SK-N-SH treated with all-trans-retinoic acid at 6 μM for 48 hours (cell line): ENCODE results near the gene CYP19A1.

Experiments used
- ATAC-seq: fragments of 200-7000 bp; cut with Tn5 transposase; 3 replicates; pipeline ENCODE4 v1.9.1; 2020; ENCODE audit warnings: mild to moderate bottlenecking, moderate library complexity
- ARNTL ChIP-seq: fragments of 450-650 bp; formaldehyde crosslinking; IDR thresholded peaks from 2 replicates; pipeline ENCODE4 v1.5.0; 2020; ENCODE audit warnings: low read depth, mild to moderate bottlenecking, moderate library complexity, borderline replicate concordance
- BACH2 ChIP-seq: fragments of 250-450 bp; sonication (Bioruptor Pico); IDR thresholded peaks from 2 replicates; pipeline ENCODE4 v1.9.0; 2021; ENCODE audit warnings: mild to moderate bottlenecking, borderline replicate concordance
- CREB5 ChIP-seq: fragments of 250-450 bp; sonication (Bioruptor Pico); IDR thresholded peaks from 2 replicates; pipeline ENCODE4 v1.5.1; 2020; ENCODE audit warnings: low read depth, mild to moderate bottlenecking, moderate library complexity
- CSDC2 ChIP-seq: fragments of 250-450 bp; sonication (Bioruptor Pico); IDR thresholded peaks from 2 replicates; pipeline ENCODE4 v1.5.0; 2020; ENCODE audit warnings: mild to moderate bottlenecking, moderate library complexity
- CSRNP3 ChIP-seq: fragments of 250-450 bp; sonication (Bioruptor Pico); IDR thresholded peaks from 2 replicates; pipeline ENCODE4 v1.5.1; 2021; ENCODE audit warnings: mild to moderate bottlenecking, moderate library complexity
- ESRRG ChIP-seq: fragments of 250-450 bp; sonication (Bioruptor Pico); IDR thresholded peaks from 2 replicates; pipeline ENCODE4 v1.6.1; 2021; ENCODE audit warnings: mild to moderate bottlenecking
- GLIS3 ChIP-seq: fragments of 250-450 bp; sonication (Bioruptor Pico); IDR thresholded peaks from 2 replicates; pipeline ENCODE4 v1.5.0; 2020; ENCODE audit warnings: mild to moderate bottlenecking, moderate library complexity
- ISL1 ChIP-seq: fragments of 250-450 bp; sonication (Bioruptor Pico); IDR thresholded peaks from 2 replicates; pipeline ENCODE4 v2.1.2; 2022; ENCODE audit warnings: mild to moderate bottlenecking, moderate library complexity
- PATZ1 ChIP-seq: fragments of 250-450 bp; sonication (Bioruptor Pico); IDR thresholded peaks from 2 replicates; pipeline ENCODE4 v1.8.0; 2020; ENCODE audit warnings: mild to moderate bottlenecking, moderate library complexity, borderline replicate concordance
- POU6F1 ChIP-seq: fragments of 250-450 bp; sonication (Bioruptor Pico); IDR thresholded peaks from 2 replicates; pipeline ENCODE4 v1.8.0; 2021; ENCODE audit warnings: low read depth, mild to moderate bottlenecking, moderate library complexity, borderline replicate concordance
- PPARA ChIP-seq: fragments of 250-450 bp; sonication (Bioruptor Pico); IDR thresholded peaks from 2 replicates; pipeline ENCODE4 v1.5.0; 2020; ENCODE audit warnings: mild to moderate bottlenecking, borderline replicate concordance
- RARB ChIP-seq: fragments of 250-450 bp; sonication (Bioruptor Pico); IDR thresholded peaks from 2 replicates; pipeline ENCODE4 v1.8.0; 2021; ENCODE audit warnings: mild to moderate bottlenecking, moderate library complexity
- TCF4 ChIP-seq: fragments of 250-450 bp; sonication (Bioruptor Pico); IDR thresholded peaks from 2 replicates; pipeline ENCODE4 v1.8.0; 2021; ENCODE audit warnings: mild to moderate bottlenecking, moderate library complexity, borderline replicate concordance
- TOX ChIP-seq: fragments of 250-450 bp; sonication (Bioruptor Pico); IDR thresholded peaks from 2 replicates; pipeline ENCODE4 v1.8.0; 2021; ENCODE audit warnings: mild to moderate bottlenecking, moderate library complexity, borderline replicate concordance
- TSHZ2 ChIP-seq: fragments of 250-450 bp; sonication (Bioruptor Pico); IDR thresholded peaks from 2 replicates; pipeline ENCODE4 v1.5.0; 2020; ENCODE audit warnings: mild to moderate bottlenecking, moderate library complexity
- ZC3H10 ChIP-seq: fragments of 250-450 bp; sonication (Bioruptor Pico); IDR thresholded peaks from 2 replicates; pipeline ENCODE4 v1.5.1; 2021; ENCODE audit warnings: mild to moderate bottlenecking, moderate library complexity
- ZFP3 ChIP-seq: fragments of 250-450 bp; sonication (Bioruptor Pico); IDR thresholded peaks from 2 replicates; pipeline ENCODE4 v1.5.0; 2020; ENCODE audit warnings: mild to moderate bottlenecking, moderate library complexity
- ZFP30 ChIP-seq: fragments of 450-650 bp; formaldehyde crosslinking; IDR thresholded peaks from 2 replicates; pipeline ENCODE4 v1.5.0; 2022; ENCODE audit warnings: mild to moderate bottlenecking, moderate library complexity
- ZNF565 ChIP-seq: fragments of 450-650 bp; formaldehyde crosslinking; conservative IDR thresholded peaks from 2 replicates; pipeline ENCODE4 v1.5.0; 2020; ENCODE audit warnings: low read depth, mild to moderate bottlenecking, moderate library complexity
- ZNF70 ChIP-seq: fragments of 450-650 bp; formaldehyde crosslinking; IDR thresholded peaks from 2 replicates; pipeline ENCODE4 v1.5.0; 2020; ENCODE audit warnings: mild to moderate bottlenecking, moderate library complexity
- ZNF8 ChIP-seq: fragments of 450-650 bp; formaldehyde crosslinking; IDR thresholded peaks from 2 replicates; pipeline ENCODE4 v1.5.0; 2020; ENCODE audit warnings: mild to moderate bottlenecking, moderate library complexity

Gene CYP19A1

GRCh38 chr15:51369451-51369761 lies 31.0 kb upstream of the CYP19A1 start:
- TF ChIP-seq ARNTL (CRISPR knock-in tag), result no peak
- TF ChIP-seq PATZ1, result no peak
- no peak for TF ChIP-seq CSRNP3 (CRISPR knock-in tag)
- TF ChIP-seq, all 23 proteins: peak for 0
- ATAC-seq, result no peak

GRCh38 chr15:51368751-51369450 lies 30.5 kb upstream of the CYP19A1 start:
- TF ChIP-seq ARNTL (CRISPR knock-in tag), result no peak
- no peak for TF ChIP-seq ZNF565
- no peak for TF ChIP-seq GLIS3
- no peak for TF ChIP-seq PATZ1
- no peak for TF ChIP-seq ZNF8 (CRISPR knock-in tag)
- no peak for TF ChIP-seq ZFP3
- TF ChIP-seq CSDC2 (CRISPR knock-in tag), result no peak
- ATAC-seq, result no peak

GRCh38 chr15:51368307-51368706 lies 29.9 kb upstream of the CYP19A1 start:
- ATAC-seq, result no peak
- TF ChIP-seq GLIS3 (no peak), CSDC2 (CRISPR knock-in tag) (no peak), ZC3H10 (CRISPR knock-in tag) (no peak), RARB (CRISPR knock-in tag) (no peak), ESRRG (no peak), TOX (no peak), TCF4 (CRISPR knock-in tag) (no peak), ZNF8 (CRISPR knock-in tag) (no peak), ZNF70 (CRISPR knock-in tag) (no peak), CREB5 (CRISPR knock-in tag) (no peak), ZNF565 (no peak), ISL1 (CRISPR knock-in tag) (no peak), CSRNP3 (CRISPR knock-in tag) (no peak), BACH2 (no peak), PPARA (CRISPR knock-in tag) (no peak), ZFP30 (CRISPR knock-in tag) (no peak), POU6F1 (CRISPR knock-in tag) (no peak), PATZ1 (no peak), TSHZ2 (CRISPR knock-in tag) (no peak)
